ENCODE data around the gene RIPPLY3. TPM values are rescaled to one million over a fixed set of nuclear protein-coding genes. Genes with fewer than 3 reads are reported as not detected.
"Not testable (repeated sequence)": the region's sequence is repeated elsewhere in the genome, so short reads cannot be mapped to it uniquely, and the experiment has no call there.

The RIPPLY3 gene
- total RNA-seq, 4 donors from 2014 or later = 0.40 to 0.57 (median 0.47) TPM; not detected in 1

GRCh38 chr21:36989699-36990507 is 16.6 kb upstream of the RIPPLY3 start:
- peak; percentile 29 for DNase-seq
- Histone ChIP-seq H3K27ac (peak overlapping the region; percentile 89 to 94 (median 92)), H3K36me3 (no peaks in the 10 kb centered on the region), H3K27me3 (peaks cover 0 to 10% (median 0%) of the 10 kb centered on the region in 4 donors), H3K4me3 (peak overlapping the region; percentile 43 to 76 (median 58)), H3K9me3 (no peaks in the 10 kb centered on the region), H3K4me1 (peaks cover 0 to 18% (median 5%) of the 10 kb centered on the region in 3 donors)
- intact Hi-C loops (cut with DNase I) = no loop called here
- 2% methylated on average over 8 of the region's 97 CpGs; no CpG with 5 or more reads in 1 of the 2 donors for WGBS, 2 donors
- peak in 2 of 4 donors; percentile 29 to 33 for TF ChIP-seq POLR2A (IDR thresholded peaks at IDR 0.05)
- peak; percentile 88 to 93 (median 91) for TF ChIP-seq CTCF (IDR thresholded peaks at IDR 0.05)

DNA sequence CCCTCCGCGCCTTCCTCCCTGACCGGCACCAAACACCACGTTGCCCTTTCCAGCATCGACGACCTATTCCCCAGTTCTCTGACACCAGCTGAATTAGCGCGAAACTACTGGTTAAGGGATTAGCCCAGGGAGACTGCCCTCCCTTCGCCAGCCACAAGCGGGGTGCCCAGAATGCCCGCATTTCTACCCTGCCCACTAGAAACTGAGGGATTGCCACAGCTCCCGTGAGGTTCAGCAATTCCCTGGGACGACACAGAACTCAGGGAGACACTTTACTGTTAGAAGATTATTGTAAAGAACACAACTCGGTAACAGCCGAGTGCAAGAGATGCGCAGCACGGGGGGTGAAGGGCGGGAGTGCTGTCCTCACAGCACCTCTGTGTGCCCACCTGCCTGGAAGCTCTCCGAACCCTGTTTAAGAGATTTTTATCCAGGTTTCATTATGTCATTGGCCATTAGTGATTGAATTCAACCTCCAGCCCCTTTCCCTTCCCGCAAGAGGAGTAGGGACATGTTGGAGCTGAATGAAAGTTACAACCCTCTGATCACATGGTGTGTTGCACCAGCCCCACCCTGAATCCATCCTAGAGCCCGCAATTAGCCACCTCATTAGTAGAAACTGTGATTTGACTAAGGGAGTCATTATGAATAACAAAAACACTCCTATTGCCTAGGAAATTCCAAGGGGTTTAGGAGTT is 15.8 kb upstream of the RIPPLY3 start:
- intact Hi-C loops (cut with DNase I) = no loop called here
- peak overlapping the region; percentile 89 to 94 (median 92) for H3K27ac ChIP-seq
- DNase-seq = no peak
- peaks cover 0 to 10% (median 0%) of the 10 kb centered on the region in 4 donors for H3K27me3 ChIP-seq
- H3K4me3 ChIP-seq = peak overlapping the region; percentile 43 to 76 (median 58)
- H3K4me1 ChIP-seq = peaks cover 0 to 18% (median 5%) of the 10 kb centered on the region in 3 donors
- H3K9me3 ChIP-seq = no peaks in the 10 kb centered on the region
- H3K36me3 ChIP-seq = no peaks in the 10 kb centered on the region
- 71 to 80% methylated on average over 8 to 17 of the region's 21 CpGs for WGBS, 2 donors
- TF ChIP-seq CTCF (IDR thresholded peaks at IDR 0.05) (no peak), POLR2A (IDR thresholded peaks at IDR 0.05) (no peak)

DNA sequence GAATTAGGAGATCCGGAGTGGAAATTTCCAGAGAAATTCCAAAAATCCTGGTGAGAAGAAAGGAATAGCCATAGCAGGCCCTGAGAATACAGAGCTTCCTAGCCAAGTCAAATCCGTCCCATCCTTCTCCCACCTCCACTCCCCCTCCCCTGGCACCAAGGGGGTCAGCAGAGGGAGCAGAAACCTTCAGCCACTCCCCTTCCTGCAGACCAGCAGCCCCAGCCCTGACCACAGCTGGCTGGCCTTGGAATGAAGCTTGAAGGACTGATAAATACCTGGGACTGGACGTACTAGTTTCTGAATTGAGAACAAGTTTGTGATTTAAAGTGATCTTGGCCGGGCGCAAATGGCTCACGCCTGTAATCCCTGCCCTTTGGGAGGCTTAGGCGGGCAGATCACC is 13.8 kb upstream of the RIPPLY3 start:
- peaks cover 0 to 18% (median 5%) of the 10 kb centered on the region in 3 donors for H3K4me1 ChIP-seq
- H3K4me3 ChIP-seq = no peak overlapping the region
- intact Hi-C loops (cut with DNase I) = no loop called here
- no peak for DNase-seq
- no peaks in the 10 kb centered on the region for H3K36me3 ChIP-seq
- H3K27ac ChIP-seq = no peak overlapping the region
- no peak for TF ChIP-seq POLR2A (IDR thresholded peaks at IDR 0.05)
- no peak for TF ChIP-seq CTCF (IDR thresholded peaks at IDR 0.05)
- H3K9me3 ChIP-seq = no peaks in the 10 kb centered on the region
- 72 to 73% methylated on average over 6 to 7 of the region's 7 CpGs for WGBS, 2 donors
- peaks cover 0 to 10% (median 0%) of the 10 kb centered on the region in 4 donors for H3K27me3 ChIP-seq

GRCh38 chr21:36994501-36995158 is 11.9 kb upstream of the RIPPLY3 start:
- no peak for DNase-seq
- Histone ChIP-seq H3K4me3 (peak overlapping the region in 1 of 4 donors; percentile 10), H3K27me3 (peaks cover 0 to 10% (median 0%) of the 10 kb centered on the region in 4 donors), H3K27ac (no peak overlapping the region), H3K9me3 (no peaks in the 10 kb centered on the region), H3K36me3 (no peaks in the 10 kb centered on the region), H3K4me1 (peaks cover 0 to 9% (median 5%) of the 10 kb centered on the region in 3 donors)
- no peak for TF ChIP-seq POLR2A (IDR thresholded peaks at IDR 0.05)
- TF ChIP-seq CTCF (IDR thresholded peaks at IDR 0.05) = no peak
- WGBS, 2 donors = 46 to 63% methylated on average over 16 to 23 of the region's 38 CpGs
- intact Hi-C loops (cut with DNase I) = no loop called here

- peaks cover 0 to 10% (median 0%) of the 10 kb centered on the region in 4 donors for H3K27me3 ChIP-seq
- H3K4me1 ChIP-seq; H3K27ac ChIP-seq; intact Hi-C loops (cut with DNase I); DNase-seq; H3K4me3 ChIP-seq; H3K36me3 ChIP-seq; H3K9me3 ChIP-seq: not testable (repeated sequence)
- WGBS, 2 donors = 92% methylated on average over 7 to 12 of the region's 12 CpGs
These were observed 11.2 kb upstream of the RIPPLY3 start for GRCh38 chr21:36995285-36995684.

Data from esophagus squamous epithelium (tissue), 5 donors.